Umbilical cord (tissue), 2 donors: Measurements from ENCODE around the gene HSPBP1. TPM values are rescaled to one million over a fixed set of nuclear protein-coding genes. Genes with fewer than 3 reads are reported as not detected.

Source experiments
- DNase-seq: peaks from one replicate; pipeline ENCODE4 v3.0.0-alpha.2; 2015; ENCODE audit warnings: low spot score
- total RNA-seq: library from RNA; depleted of rRNA; stranded (reverse); fragments of >200 nt; gene quantifications from one replicate; pipeline ENCODE4 v1.2.3, GENCODE V29; 2014; ENCODE audit warnings: low replicate concordance; ENCODE audit not compliant: insufficient read depth

The HSPBP1 gene
- total RNA-seq, 1 donor from 2014 or later, result 7.0 TPM

DNA sequence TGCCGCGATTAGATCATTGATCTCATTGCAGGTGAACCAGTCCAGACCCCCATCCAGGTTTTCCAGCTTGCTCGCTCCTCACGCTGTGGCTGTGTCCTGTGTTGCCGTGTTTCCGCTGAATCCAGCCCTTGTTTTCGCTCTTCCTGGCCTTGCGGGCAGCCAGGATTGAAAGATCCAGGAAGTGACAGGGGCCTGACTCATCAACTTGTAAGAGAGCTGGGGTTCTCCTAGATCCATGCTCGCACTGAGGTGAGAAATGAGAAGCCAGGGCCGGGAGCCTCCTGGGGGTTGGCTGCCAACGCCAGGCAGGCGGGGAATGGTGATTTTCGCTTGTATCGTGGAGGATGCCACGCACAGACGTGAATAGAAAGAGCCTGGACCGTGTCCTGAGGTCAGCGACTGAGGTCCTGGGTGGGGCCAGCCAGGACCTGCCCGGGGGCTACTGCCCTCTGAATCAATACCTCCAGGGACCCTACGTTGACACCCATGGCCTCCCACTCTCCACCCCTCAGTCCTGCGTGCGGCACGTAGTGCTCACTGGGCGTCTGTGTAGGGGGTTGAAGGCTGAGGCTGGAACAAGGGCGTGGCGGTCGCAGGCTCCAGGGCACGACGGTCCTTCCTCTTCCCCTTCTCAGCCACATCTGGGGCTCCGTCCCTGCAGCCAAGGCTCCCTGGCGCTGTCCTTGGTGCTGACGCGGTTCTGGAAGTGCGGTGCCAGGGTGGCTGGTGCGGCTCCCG lies 63.3 kb downstream of the HSPBP1 start:
- peak; percentile 95 for DNase-seq

GRCh38 chr19:55213547-55213946 lies 66.4 kb downstream of the HSPBP1 start:
- no peak for DNase-seq

DNA sequence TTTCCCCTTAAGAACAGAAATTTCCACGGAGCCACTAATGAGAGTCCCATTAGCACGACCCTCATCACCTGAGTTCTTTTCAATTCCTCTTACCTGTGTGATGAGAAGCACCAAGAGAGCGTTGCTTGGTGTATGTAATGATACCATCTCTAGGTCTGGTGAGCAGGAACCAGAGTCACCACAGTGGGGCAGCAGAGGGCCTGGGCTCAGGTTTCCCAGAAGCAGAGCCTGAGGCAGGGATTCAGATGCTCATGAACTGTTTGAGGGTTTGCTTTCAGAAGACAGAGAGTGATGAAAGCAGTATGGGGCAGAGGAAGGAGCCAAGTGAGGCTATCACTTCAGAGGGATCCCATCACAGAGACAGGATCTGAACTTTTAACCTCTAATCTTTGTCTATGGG lies 67.5 kb downstream of the HSPBP1 start:
- no peak for DNase-seq

Other genes starting within 250 kb of the HSPBP1 start
- not detected for gene GP6, start 241.8 kb downstream of the HSPBP1 start, total RNA-seq
- gene RDH13, start 217.0 kb downstream of the HSPBP1 start, total RNA-seq, result 17.3 TPM
- 5.8 TPM for gene EPS8L1, start 204.2 kb downstream of the HSPBP1 start, total RNA-seq
- gene PPP1R12C, start 162.5 kb downstream of the HSPBP1 start, total RNA-seq, result 31.3 TPM
- gene TNNT1, start 130.9 kb downstream of the HSPBP1 start, total RNA-seq, result 0.72 TPM
- gene TNNI3, start 122.4 kb downstream of the HSPBP1 start, total RNA-seq, result 3.6 TPM
- 1.4 TPM for gene DNAAF3, start 113.5 kb downstream of the HSPBP1 start, total RNA-seq
- 1.9 TPM for gene SYT5, start 99.8 kb downstream of the HSPBP1 start, total RNA-seq
- gene PTPRH, start 70.6 kb downstream of the HSPBP1 start, total RNA-seq, result 0.24 TPM
- gene TMEM86B, start 51.3 kb downstream of the HSPBP1 start, total RNA-seq, result 4.1 TPM
- 10.4 TPM for gene PPP6R1, start 21.1 kb downstream of the HSPBP1 start, total RNA-seq
- gene BRSK1, start 3.9 kb upstream of the HSPBP1 start, total RNA-seq, result not detected
- gene TMEM150B, start 45.2 kb upstream of the HSPBP1 start, total RNA-seq, result 2.2 TPM
- 10.6 TPM for gene KMT5C, start 59.8 kb upstream of the HSPBP1 start, total RNA-seq
- not detected for gene COX6B2, start 74.6 kb upstream of the HSPBP1 start, total RNA-seq
- not detected for gene GARIN5B, start 83.2 kb upstream of the HSPBP1 start, total RNA-seq
- 12.0 TPM for gene IL11, start 90.4 kb upstream of the HSPBP1 start, total RNA-seq
- not detected for gene TMEM190, start 96.7 kb upstream of the HSPBP1 start, total RNA-seq
- 8.9 TPM for gene TMEM238, start 104.2 kb upstream of the HSPBP1 start, total RNA-seq
- gene RPL28, start 105.8 kb upstream of the HSPBP1 start, total RNA-seq, result 227 TPM
- gene UBE2S, start 127.7 kb upstream of the HSPBP1 start, total RNA-seq, result 19.3 TPM
- gene SHISA7, start 163.2 kb upstream of the HSPBP1 start, total RNA-seq, result 1.2 TPM
- gene ISOC2, start 181.5 kb upstream of the HSPBP1 start, total RNA-seq, result 15.9 TPM
- gene C19orf85, start 184.6 kb upstream of the HSPBP1 start, total RNA-seq, result 3.9 TPM
- gene ZNF628, start 196.5 kb upstream of the HSPBP1 start, total RNA-seq, result 1.7 TPM
- 18.8 TPM for gene NAT14, start 205.1 kb upstream of the HSPBP1 start, total RNA-seq
- gene SSC5D, start 208.3 kb upstream of the HSPBP1 start, total RNA-seq, result 67.9 TPM